ENCODE data around the gene RALGPS2.
"Not testable (repeated sequence)": the region's sequence is repeated elsewhere in the genome, so short reads cannot be mapped to it uniquely, and the experiment has no call there.

Gene RALGPS2

DNA sequence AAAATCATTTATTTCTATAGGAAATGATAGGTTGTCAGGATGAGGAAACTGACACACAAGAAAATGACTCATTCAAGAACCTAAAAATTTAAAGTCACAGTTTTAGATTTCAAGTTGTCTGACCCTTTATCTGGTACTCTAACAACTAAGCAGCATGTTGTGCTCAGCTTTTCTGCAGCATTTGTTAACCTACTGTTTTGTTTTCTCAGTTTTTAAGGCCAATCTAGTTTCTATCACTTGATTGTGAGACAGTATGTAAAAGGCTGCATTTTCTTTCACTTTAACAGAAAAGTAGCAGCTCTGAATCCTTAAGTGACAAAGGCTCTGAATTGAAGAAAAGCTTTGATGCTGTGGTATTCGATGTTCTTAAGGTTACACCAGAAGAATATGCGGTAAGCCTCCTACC, 59.1 kb downstream of the RALGPS2 start:
- no peak for DNase-seq

DNA sequence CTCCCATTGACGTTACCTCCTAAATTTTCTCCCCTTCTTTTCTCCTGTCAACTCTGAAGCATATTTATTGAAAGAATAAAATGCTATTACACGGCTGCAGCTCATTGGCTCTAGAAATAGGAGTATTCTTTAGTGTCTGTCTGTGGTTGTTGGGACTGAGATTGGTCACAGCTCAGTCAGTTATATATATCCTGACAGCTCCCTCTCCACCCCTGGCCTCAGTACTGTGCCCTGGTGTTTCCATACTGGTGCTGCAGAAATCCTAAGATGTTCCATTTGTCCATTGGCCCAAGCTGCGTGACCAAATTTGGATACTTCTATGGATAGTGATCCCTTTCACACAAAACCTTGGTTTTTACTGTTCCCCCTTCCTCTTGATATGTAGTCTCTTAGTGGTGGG, 67.3 kb downstream of the RALGPS2 start:
- no peak for DNase-seq

DNA sequence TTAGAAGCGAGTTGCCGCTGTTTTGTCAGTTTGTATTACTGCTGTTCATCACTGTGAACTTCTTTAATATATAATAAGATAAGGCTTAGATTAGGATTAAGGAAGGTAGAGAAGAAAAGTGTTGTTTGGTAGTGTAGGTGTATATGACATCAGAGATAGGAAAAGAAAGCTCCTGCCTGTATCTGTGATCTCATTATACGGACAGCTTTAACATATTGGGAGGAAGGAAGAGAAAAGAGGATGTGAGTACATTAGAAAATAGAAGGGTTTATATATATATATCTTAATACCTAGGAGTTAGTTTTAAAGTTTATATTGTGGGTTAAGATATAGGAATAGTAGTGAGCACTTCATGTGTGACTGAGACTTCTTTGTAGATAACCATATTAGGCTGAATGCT, 71.0 kb downstream of the RALGPS2 start:
- no peak for DNase-seq

DNA sequence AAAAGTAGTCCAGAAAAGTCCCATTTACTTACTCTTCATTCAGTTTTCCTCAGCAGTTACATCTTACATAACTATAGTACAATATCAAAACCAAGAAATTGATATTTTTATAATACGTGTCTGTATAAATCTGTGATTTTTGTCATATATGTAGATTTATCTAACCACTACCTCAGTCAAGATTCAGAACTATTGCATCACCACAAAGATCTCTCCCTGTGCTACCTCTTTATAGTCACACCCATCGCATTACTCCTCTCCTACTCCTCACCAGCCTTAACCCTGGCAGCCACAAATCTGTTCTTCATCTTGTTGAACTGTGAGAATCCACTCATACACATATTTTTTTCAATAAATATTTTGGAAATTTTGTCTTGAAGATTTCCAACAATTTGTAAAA, 72.5 kb downstream of the RALGPS2 start:
- DNase-seq, result no peak

DNA sequence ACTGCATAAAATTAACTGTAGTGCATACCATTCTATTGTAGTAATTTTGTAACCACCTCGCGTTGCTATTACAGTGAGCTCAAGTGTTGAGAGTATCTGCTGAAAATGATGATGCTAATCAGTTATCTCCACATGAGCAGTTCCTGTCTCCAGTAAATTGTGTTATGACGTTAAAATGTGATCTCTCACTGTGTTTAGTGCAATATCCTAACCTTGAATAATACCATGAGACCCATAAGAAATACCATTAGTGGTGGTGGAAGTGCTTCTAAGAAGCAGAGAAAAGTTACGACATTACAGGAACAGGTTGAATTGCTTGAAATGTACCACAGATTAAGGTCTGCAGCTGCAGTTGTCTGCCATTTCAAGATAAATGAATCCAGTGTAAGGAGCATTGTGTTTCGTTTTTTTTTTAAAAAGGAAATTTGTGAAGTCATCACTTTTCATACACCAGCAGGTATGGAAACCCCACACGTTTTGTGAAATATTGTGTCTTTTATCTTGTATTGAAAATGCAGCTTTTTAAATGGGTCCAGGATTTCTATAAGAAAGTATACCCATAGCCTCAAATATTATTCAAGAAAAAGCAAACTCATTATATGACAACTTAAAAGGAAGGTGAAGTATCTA, 73.3 kb downstream of the RALGPS2 start:
- DNase-seq, result no peak

DNA sequence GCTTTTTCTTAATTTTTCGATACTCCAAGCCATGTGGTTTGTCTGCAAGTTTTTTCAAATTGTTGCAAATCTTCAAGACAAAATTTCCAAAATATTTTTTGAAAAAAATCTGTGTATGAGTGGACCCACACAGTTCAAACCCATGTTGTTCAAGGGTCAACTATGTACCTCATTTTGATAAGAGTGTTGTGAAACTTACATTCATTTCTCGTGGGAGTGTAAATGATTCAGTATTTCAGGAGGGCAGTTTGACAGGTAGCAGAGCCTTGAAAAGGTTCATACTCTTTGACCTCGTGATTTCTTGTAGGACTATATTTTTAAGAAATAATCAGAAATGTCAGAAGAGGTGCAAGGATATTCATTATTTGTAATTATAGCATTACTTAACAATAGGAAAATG, 77.8 kb downstream of the RALGPS2 start:
- DNase-seq, result no peak

DNA sequence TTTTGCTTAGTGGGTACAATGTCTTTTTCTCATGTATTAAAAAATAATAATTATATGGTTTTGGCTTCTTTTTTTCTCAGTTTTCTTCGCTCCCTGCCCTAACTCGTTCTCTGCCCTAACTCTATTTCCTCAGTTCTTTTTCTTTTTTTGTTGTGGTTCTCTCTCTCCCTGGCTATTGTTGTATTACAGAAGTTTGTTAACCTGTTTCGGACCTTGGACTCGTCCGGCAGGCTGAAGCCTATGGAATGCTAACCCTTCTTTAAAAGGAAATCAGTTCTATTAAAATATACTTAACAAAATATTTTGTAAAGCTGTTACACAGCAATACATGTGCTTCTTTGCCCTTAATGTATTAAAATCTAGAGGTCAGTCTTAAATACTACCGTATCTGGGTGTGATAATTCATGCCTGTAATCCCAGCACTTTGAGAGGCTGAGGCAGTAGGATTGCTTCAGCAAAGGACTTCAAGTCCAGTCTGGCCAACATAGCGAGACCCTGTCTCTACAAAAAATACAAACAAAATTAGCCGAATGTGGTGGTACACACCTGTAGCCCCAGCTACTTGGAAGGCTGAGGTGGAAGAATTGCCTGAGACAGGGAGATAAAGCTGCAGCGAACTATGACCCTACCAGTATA, 81.7 kb downstream of the RALGPS2 start:
- DNase-seq, result no peak

DNA sequence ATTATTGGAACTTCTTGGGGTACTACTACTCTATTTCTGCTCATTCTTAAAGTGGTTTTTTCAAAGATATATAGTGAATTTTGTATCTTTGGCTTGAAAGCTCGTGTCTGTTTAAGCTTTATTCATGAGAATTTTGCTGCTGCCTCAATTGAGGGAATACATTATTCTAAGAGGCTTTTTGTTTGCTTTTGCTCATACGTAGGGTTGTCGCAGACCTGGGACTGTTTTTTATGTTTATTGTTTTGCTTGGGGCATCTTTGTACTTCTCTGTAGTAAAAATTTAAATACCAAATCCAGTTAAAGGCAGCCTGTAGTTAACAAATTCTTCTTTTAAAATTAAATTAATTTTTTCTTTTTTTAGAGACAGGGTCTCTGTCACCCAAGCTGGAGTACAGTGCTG, 83.5 kb downstream of the RALGPS2 start:
- no peak for DNase-seq

DNA sequence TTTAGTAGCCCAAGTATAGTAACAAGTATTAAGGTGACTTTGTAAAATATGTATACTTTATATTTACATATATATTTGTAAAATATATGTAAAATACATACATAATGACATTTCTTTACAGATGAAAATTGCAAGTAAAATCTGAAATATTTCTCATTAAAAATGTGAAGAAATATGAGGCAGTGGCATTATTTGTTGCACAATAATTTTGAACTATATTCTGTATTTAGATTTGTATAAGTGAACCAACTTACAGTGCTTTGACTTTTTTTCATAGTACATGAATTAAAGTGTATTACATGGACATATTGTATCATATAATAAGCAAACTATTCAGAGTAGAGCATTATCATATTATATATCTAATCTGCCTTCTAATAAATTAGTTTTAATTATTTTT, 85.5 kb downstream of the RALGPS2 start:
- DNase-seq, result no peak

DNA sequence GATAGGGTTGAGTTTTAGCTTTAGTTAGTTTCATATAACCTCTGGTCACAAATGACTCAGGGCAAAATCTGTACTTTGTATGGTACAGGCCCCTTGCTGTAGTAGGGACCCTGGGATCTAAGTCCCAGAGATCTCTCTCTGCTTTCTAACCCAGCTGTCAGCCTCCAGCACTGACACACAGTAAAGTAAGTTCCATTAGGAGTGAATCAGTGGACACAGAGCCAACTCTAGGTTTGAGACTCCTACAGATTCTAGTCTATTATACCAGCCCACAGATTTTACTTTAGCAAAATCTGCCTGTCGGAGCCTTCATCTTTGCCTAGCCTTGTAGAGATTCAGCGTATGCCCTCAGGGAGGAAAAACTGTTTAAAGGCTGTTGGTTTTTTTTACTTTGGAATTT, 93.4 kb downstream of the RALGPS2 start:
- DNase-seq, result no peak

DNA sequence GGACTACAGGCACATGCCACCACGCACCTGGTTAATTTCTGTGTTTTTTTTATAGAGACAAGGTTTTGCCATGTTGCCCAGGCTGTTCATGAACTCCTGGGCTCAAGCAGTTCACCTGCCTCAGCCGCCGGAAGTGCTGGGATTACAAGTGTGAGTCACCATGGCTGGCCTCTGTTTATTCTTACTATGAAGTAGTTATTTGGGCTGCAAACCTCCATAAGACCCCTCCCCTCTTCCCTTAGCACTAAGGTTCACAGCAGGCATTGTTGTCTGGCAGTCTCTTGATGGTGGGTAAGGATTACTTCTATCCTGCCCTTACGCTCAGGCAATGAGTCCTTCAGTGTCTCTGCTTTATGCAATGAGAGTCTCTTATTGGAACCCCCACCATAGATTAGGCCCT, 94.1 kb downstream of the RALGPS2 start:
- no peak for DNase-seq

DNA sequence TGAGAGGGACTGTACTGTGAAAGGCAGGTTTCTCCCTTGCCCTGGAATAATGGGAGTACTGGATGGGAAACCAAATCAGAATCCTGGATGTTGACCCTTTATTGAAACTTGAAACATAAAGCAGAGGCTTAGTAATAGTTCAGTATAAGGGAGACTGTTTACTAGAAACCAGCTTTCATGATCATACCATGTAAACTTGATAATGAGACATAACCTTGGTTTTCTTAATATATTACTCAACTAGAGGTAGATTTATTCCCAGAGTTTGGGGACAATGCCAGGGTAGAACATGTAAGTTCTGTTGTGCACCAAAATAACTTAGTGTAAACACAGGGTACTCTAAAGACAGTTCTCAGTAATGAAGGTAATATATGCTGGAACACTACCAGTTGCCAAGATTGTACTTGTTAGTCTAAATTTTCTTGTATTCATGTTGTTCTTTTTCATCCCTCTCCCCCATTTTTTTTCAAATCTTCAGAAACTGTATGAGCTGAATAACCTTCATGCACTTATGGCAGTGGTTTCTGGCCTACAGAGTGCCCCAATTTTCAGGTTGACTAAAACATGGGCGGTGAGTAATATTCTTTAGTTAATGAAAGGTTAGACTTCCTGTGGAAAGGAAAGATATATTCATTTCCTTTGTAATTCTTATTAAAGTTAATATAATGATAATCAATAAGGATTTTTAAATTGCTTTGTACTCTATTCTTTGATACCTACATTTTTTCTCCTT, 96.3 kb downstream of the RALGPS2 start:
- DNase-seq, result no peak

DNA sequence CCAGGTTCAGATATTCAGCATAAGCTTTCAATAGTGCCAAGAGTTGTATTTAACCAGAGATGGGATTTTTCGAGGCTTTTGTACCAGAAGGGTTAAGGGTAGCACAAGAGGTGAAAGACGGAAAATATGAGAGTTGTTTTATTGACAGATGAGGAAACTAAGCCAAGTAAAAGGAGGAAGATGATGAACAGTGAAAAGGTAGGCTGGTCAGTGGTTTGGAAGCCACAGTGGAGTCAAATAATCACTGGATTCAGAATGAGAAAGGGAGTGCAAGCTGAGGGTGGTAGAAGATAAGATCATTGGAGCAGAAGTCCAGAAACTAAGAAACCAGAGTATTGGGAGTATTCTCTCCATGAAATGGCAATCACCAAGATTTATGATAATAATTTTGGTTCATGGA, 100.1 kb downstream of the RALGPS2 start:
- DNase-seq, result no peak

DNA sequence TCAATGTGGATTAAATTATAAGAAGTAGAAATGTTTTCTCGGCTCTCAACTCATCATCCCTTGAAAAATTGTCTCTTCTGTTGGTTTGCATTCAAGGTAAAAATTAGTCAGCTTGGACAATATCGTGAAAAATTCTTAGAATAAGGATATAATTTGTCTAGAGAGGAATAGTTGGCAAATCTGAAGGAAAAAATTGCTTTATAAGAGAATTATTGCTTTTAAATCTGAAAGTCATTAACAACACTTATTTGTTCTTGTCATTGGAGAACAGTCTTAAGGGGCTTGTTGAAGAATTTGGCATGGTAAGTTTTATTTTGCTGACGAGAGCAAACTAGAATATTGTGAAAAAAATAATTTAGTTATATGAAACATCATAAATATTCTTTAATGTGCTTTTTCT, 119.4 kb downstream of the RALGPS2 start:
- DNase-seq, result no peak

DNA sequence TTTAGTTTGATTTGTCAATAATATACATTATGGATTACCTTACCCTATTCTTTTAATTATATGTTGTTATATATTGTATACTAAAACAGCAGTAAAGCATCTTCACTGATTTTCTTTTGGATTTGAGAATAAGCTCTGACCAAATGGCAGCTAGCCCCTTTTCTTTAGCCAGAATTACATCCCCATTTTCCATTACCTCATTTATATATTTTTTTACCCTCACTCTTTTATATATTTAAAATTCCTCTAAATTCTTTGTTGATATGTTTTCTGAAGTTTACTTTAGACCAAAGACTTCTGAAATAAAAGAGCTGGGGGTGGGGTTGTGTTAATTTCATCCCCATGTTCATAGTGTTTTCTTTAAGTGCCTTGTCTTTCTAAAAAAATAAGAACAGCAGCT, 121.3 kb downstream of the RALGPS2 start:
- no peak for DNase-seq

DNA sequence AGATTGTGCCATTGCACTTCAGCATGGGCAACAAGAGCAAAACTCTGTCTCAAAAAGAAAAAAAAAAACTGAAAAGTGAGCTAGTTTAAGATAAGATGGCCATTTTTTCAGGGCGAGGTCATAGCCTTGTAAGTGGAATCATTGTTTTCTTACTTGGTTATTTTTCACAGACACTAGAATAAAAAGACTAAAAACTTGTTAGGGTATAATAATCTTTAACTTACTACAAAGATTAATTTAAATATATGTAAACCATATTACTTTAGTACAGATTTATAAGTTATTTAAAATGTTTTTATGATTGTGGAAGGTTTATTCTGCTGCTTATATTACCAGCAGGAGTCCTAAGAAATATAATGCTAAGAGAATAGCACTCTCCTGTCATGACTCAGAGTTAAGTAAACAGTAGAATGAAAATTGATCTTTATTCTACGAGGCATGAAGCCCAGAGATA, 122.4 kb downstream of the RALGPS2 start:
- no peak for DNase-seq

DNA sequence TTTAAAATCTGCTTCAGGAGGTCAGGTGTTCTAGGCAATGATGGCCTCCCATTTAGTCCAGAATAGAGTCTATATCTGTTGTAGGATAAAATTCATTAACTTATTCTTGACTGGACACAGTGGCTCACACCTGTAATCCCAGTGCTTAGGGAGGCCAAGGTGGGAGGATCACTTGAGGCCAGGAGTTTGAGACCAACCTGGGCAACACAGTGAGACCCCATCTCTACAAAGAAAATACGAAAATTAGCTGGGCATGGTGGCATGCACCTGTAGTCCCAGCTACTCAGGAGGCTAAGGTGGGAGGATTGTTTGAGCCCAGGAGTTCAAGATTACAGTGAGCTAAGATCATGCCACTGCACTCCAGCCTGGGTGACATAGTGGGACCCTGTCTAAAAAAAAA, 122.9 kb downstream of the RALGPS2 start:
- DNase-seq, result not testable (repeated sequence)

DNA sequence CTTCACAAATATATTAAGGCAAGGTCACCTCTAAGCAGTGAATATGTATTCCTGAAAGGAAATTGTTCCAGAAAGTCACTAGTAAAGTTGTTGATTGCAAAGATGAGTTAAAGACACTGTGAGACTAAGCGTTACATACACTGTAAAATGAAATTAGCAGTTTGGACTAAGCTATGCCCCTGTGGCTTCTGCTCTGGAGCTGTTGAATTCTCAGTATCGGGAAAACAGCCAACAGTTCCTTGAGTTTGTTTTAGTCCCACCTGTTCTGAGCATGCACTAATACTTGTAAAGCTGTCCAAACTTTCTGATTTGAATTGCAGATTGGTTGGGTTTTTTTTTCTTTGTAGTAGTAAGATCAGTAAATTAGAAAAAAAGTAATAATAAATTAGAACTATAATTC, 124.9 kb downstream of the RALGPS2 start:
- no peak for DNase-seq

DNA sequence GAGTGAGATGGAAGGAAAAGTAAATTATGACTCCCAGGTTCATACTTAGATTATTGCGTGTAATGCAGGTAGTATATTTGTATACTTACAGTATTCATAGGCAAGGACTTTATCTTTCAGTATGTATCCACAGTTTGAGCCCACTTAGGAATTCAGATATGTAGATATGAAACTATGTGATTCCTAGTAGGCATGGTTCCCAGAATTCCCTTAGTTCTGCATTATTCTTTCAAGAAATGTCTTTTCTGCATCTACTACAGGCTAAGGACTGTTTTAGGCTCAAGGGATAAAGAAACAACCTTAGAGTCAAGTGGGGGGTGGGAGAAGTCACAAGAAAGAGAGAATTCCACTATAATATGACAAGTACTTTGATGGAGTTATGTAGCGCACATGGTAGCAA, 132.1 kb downstream of the RALGPS2 start:
- DNase-seq, result no peak

DNA sequence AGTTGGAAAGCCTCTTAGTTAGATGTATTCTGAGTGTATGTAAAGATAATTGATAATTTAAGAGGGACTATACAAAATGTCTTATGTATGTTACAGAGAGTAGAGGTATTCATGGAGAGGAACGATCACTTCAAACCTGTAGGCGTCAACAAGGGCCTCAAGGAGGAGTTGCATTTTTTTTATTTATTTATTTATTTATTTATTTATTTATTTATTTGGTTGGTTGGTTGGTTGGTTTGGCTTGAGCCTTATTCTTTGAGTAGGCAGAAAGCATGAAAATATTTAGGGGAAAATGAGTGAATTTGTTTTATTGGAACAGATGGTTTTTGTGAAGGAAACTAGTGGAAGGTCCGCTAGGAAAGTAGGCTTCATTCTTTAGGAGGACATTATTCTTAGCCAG, 137.4 kb downstream of the RALGPS2 start:
- no peak for DNase-seq

DNA sequence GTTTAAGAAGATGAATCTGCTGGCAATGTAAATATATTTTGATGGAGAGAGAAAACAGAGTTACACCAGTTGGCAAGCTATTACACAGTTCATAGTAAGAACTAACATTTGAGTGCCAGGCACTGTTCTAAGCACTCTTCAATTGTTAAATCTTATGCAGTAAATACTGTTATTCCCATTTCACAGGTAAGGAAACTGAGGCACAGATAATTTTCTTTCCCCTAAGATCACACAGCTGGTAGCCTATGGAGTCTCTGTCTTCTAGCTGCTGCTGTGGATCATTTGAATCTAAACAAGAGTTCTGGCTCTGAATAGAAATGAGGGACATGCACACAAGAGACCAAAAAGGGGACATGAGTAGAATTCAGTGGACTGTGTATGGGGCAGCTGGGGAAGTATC, 137.8 kb downstream of the RALGPS2 start:
- DNase-seq, result no peak

DNA sequence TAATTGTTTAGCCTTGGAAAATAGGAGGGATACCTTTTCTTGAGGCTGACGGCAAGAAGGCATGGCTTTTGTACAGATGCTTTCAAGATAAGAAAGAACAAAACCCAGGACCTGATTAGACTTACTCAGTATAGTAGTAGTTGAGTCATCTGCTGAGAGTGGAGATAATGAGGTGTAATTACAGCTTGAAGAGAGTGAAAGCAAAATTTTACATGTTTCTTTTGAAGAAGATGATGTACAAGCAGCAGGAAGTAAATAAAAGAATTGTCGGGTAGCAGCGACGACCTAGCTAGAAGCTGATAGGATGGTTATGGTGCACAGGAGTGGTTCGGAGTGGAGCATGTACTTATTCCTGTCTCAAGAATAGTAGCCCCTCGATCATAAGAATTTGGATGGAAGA, 139.3 kb downstream of the RALGPS2 start:
- DNase-seq, result peak; percentile 27

DNA sequence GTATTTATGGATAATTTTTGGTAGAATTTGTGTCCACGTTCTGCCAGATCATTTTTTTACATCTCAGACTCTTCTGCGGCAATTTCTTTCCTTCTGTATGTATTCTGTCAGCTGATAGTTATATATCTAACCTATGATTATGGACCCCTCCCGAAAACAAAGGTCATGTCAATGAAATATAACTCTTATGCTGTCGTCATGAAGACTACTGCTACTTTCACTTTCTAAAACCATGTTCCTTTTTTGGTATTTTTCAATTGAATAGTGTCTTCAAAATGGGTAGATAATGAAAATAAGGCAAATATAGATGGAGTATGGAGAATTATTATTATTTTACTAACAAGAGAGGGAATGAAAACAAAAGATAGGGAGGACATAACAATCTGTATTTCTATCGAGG, 142.6 kb downstream of the RALGPS2 start:
- DNase-seq, result no peak

DNA sequence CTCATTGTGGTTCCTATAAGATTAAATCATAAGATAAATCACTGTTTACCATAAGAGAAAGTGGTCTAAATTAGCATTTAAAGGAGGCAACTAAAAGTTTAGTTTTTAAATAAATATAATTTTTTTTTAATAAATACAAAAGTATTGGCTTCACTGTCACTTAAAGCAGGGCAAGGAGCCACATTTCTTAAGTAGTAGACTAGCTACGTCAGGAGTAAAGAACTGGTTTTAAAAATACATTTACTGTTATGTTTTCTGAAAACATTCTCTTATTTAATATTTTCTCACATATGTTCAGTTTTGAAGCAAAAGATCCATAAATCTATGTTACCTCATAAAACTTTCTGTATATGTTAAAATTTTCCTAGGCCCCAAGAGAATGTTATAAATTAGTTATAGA, 143.7 kb downstream of the RALGPS2 start:
- no peak for DNase-seq

All from NCI-H1436 (cell line).